ENCODE data around the gene SIGLEC14.

The SIGLEC14 gene

DNA sequence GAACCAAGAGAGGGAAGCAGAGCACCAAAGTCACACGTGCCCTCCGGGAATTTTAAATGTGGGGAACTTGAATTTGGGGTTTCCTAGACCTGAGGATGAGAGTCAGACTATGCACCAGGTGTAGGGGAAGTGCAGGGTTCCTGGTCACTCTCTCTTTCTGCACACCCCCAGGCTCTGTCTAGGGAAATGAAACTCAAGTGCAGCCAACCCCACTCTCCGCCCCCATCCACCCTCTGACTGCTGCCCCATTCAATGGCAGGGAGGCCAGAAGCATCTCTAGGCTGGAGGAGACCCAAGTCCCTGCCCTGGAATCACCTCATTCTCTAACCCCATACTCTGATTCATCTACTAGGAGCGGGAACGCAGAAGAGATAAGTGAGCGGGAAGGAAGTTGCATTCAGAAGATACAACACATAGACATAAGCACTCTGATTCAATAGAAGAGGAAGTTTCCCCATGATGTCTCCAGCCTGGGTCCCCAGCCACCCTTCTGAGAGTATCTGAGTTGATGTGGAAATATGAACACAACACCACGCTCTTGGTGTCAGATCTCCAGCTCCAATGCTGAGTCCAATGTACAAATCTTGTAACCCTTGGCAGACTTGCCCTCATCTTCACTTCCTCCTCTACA, 4.7 kb upstream of the SIGLEC14 start:
- TF ChIP-seq, protein P1, sequence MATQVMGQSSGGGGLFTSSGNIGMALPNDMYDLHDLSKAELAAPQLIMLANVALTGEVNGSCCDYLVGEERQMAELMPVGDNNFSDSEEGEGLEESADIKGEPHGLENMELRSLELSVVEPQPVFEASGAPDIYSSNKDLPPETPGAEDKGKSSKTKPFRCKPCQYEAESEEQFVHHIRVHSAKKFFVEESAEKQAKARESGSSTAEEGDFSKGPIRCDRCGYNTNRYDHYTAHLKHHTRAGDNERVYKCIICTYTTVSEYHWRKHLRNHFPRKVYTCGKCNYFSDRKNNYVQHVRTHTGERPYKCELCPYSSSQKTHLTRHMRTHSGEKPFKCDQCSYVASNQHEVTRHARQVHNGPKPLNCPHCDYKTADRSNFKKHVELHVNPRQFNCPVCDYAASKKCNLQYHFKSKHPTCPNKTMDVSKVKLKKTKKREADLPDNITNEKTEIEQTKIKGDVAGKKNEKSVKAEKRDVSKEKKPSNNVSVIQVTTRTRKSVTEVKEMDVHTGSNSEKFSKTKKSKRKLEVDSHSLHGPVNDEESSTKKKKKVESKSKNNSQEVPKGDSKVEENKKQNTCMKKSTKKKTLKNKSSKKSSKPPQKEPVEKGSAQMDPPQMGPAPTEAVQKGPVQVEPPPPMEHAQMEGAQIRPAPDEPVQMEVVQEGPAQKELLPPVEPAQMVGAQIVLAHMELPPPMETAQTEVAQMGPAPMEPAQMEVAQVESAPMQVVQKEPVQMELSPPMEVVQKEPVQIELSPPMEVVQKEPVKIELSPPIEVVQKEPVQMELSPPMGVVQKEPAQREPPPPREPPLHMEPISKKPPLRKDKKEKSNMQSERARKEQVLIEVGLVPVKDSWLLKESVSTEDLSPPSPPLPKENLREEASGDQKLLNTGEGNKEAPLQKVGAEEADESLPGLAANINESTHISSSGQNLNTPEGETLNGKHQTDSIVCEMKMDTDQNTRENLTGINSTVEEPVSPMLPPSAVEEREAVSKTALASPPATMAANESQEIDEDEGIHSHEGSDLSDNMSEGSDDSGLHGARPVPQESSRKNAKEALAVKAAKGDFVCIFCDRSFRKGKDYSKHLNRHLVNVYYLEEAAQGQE (IDR thresholded peaks at IDR 0.05; ENCODE audit: low read depth) = no peak
- TF ChIP-seq EP300 (IDR thresholded peaks at IDR 0.05; ENCODE audit: borderline replicate concordance) (no peak), YY1 (IDR thresholded peaks at IDR 0.05; ENCODE audit: low read depth) (no peak), FOXM1 (IDR thresholded peaks at IDR 0.05; ENCODE audit: borderline replicate concordance, low read depth) (no peak), TCF12 (IDR thresholded peaks at IDR 0.05; ENCODE audit: low read depth) (no peak), ZBTB7A (IDR thresholded peaks at IDR 0.05; ENCODE audit: low read depth) (no peak), TEAD4 (IDR thresholded peaks at IDR 0.05) (no peak), EGR1 (IDR thresholded peaks at IDR 0.05) (no peak), CREB1 (IDR thresholded peaks at IDR 0.05; ENCODE audit: low read depth) (no peak), TAF1 (IDR thresholded peaks at IDR 0.05; ENCODE audit: low read depth) (no peak), CEBPB (IDR thresholded peaks at IDR 0.05) (no peak), RAD21 (IDR thresholded peaks at IDR 0.05; ENCODE audit: low read depth) (no peak), NFIC (IDR thresholded peaks at IDR 0.05) (no peak)
- TF ChIP-seq, protein P2, sequence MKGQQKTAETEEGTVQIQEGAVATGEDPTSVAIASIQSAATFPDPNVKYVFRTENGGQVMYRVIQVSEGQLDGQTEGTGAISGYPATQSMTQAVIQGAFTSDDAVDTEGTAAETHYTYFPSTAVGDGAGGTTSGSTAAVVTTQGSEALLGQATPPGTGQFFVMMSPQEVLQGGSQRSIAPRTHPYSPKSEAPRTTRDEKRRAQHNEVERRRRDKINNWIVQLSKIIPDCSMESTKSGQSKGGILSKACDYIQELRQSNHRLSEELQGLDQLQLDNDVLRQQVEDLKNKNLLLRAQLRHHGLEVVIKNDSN (IDR thresholded peaks at IDR 0.05) = no peak
- TF ChIP-seq, protein P3, sequence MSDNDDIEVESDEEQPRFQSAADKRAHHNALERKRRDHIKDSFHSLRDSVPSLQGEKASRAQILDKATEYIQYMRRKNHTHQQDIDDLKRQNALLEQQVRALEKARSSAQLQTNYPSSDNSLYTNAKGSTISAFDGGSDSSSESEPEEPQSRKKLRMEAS (IDR thresholded peaks at IDR 0.05) = no peak

DNA sequence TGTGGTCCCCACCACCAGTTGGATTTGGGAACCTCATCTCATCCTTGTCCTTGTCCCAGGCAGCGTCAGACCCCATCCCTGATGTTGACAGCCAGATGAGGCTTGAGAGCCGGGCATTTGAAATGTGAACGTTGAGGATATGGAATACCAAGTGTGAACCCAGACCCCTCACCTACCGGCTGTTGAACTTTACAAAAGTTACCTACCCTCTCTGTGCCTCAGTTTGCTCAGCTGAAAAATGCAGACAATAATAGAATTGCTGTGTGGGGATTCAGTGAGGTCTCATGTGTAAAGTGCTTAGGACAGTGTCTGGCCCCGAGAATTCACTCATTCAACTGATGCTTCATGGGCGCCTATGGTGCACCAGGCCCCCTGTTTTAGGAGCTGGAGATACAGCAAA, 693 bp upstream of the SIGLEC14 start:
- no peak for TF ChIP-seq TEAD4 (IDR thresholded peaks at IDR 0.05)

DNA sequence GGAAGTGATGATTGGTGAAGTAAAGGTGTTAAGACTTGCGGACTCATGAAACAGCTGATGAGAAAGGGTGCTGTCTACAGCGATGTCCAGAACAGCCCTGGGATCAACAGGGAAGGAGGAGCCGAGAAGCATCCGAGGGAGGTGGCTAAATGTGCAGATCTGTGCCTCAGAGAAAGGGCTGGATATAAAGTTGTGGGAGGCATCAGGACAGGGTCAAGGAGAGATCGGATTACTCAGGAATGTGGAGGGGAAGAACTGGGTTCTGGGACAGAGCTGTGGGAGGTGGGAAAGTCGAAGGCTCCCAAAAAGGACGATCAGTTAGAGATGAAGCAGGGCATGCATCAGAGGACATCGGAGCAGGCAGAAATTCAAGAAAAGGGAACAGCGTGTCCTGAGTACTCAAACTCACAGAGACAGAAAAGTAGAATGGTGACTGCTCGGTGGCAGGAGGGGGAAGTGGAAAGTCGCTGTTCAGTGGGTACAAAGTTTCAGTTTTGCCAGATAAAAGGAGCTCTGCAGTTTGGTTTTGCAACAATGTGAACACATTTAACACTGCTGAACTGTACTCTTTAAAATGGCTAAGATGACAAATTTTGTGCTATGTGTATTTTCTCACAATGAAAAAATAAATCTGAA, 1.9 kb downstream of the SIGLEC14 start:
- TF ChIP-seq TEAD4 (IDR thresholded peaks at IDR 0.05) (no peak), CREB1 (IDR thresholded peaks at IDR 0.05; ENCODE audit: low read depth) (no peak), TCF12 (IDR thresholded peaks at IDR 0.05; ENCODE audit: low read depth) (no peak), FOXM1 (IDR thresholded peaks at IDR 0.05; ENCODE audit: borderline replicate concordance, low read depth) (no peak), EGR1 (IDR thresholded peaks at IDR 0.05) (no peak), ZBTB7A (IDR thresholded peaks at IDR 0.05; ENCODE audit: low read depth) (no peak), TAF1 (IDR thresholded peaks at IDR 0.05; ENCODE audit: low read depth) (no peak), CEBPB (IDR thresholded peaks at IDR 0.05) (no peak), NFIC (IDR thresholded peaks at IDR 0.05) (no peak), YY1 (IDR thresholded peaks at IDR 0.05; ENCODE audit: low read depth) (no peak), RAD21 (IDR thresholded peaks at IDR 0.05; ENCODE audit: low read depth) (no peak), EP300 (IDR thresholded peaks at IDR 0.05; ENCODE audit: borderline replicate concordance) (no peak)
- TF ChIP-seq, protein P1 (IDR thresholded peaks at IDR 0.05; ENCODE audit: low read depth) = no peak
- TF ChIP-seq, protein P2 (IDR thresholded peaks at IDR 0.05) = no peak
- TF ChIP-seq, protein P3 (IDR thresholded peaks at IDR 0.05) = no peak

DNA sequence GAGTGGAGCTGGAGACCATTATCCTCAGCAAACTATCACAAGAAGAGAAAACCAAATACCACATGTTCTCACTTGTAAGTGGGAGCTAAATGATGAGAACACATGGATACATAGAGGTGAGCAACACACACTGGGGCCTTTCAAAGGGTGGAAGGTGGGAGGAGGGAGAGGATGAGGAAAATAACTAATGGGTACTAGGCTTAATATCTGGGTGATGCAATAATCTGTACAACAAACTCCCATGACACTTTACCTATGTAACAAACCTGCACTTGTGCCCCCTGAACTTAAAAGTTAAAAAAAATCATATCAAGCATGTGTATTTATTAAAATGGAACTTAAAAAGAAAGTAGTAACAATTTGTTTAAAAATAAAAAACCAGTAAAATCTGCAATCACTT, 5.0 kb downstream of the SIGLEC14 start:
- no peak for TF ChIP-seq TEAD4 (IDR thresholded peaks at IDR 0.05)
- no peak for TF ChIP-seq CEBPB (IDR thresholded peaks at IDR 0.05)
- no peak for TF ChIP-seq ZBTB7A (IDR thresholded peaks at IDR 0.05; ENCODE audit: low read depth)
- TF ChIP-seq TCF12 (IDR thresholded peaks at IDR 0.05; ENCODE audit: low read depth) = no peak
- no peak for TF ChIP-seq CREB1 (IDR thresholded peaks at IDR 0.05; ENCODE audit: low read depth)
- TF ChIP-seq, protein P1 (IDR thresholded peaks at IDR 0.05; ENCODE audit: low read depth) = no peak
- TF ChIP-seq RAD21 (IDR thresholded peaks at IDR 0.05; ENCODE audit: low read depth) = no peak
- no peak for TF ChIP-seq EP300 (IDR thresholded peaks at IDR 0.05; ENCODE audit: borderline replicate concordance)
- TF ChIP-seq, protein P3 (IDR thresholded peaks at IDR 0.05) = no peak
- no peak for TF ChIP-seq FOXM1 (IDR thresholded peaks at IDR 0.05; ENCODE audit: borderline replicate concordance, low read depth)
- TF ChIP-seq EGR1 (IDR thresholded peaks at IDR 0.05) = no peak
- no peak for TF ChIP-seq TAF1 (IDR thresholded peaks at IDR 0.05; ENCODE audit: low read depth)
- no peak for TF ChIP-seq NFIC (IDR thresholded peaks at IDR 0.05)
- TF ChIP-seq YY1 (IDR thresholded peaks at IDR 0.05; ENCODE audit: low read depth) = no peak
- TF ChIP-seq, protein P2 (IDR thresholded peaks at IDR 0.05) = no peak

Measured in Ishikawa (cell line).